ENCODE data around the gene SDF4. TPM values are rescaled to one million over a fixed set of nuclear protein-coding genes. Genes with fewer than 3 reads are reported as not detected.

The SDF4 gene
- total RNA-seq: 100 to 1,000 TPM; 142 to 147 TPM

- CTCF ChIA-PET: interaction anchor here (0.8 to 1.6 kb wide), 4 partner anchors 15 to 110 kb away, joined by 3 to 11 read pairs (median 4); no protein-coding TSS in a partner anchor
Observed at GRCh38 chr1:1231400-1232207, at the start of gene SDF4. Gene SDF4, minus strand, starts transcription at chr1:1232001. Its CDS starts 3,229 bp downstream, at chr1:1228772.

GRCh38 chr1:1280782-1281481 is 49.1 kb upstream of the SDF4 start:
- ChIA-PET CTCF (no interaction called here), POLR2A (interaction anchor here (1.1 kb wide), 1 partner anchor 17 kb away, joined by 3 read pairs; no protein-coding TSS in a partner anchor)

More at GRCh38 chr1:1231400-1232207, at the start of gene SDF4:
- POLR2A ChIA-PET: interaction anchor here (1.1 to 1.6 kb wide), 2 partner anchors 24 to 42 kb away, joined by 4 to 5 read pairs; partner anchors contain the start of gene UBE2J2

- POLR2A ChIA-PET: interaction anchor here (0.7 kb wide), 2 partner anchors 75 to 116 kb away, joined by 3 to 4 read pairs; no protein-coding TSS in a partner anchor
- CTCF ChIA-PET: no interaction called here
Observed at GRCh38 chr1:1279028-1279427, 47.2 kb upstream of the SDF4 start.

- CTCF ChIA-PET: no interaction called here
- POLR2A ChIA-PET: interaction anchor here (0.7 kb wide), 1 partner anchor 75 kb away, joined by 3 read pairs; no protein-coding TSS in a partner anchor
Observed at GRCh38 chr1:1278620-1279019, 46.8 kb upstream of the SDF4 start.

- CTCF ChIA-PET: interaction anchor here (1.1 kb wide), 1 partner anchor 25 kb away, joined by 3 read pairs; no protein-coding TSS in a partner anchor
- POLR2A ChIA-PET: no interaction called here
Observed at GRCh38 chr1:1275836-1276235, 44.0 kb upstream of the SDF4 start.

- ChIA-PET POLR2A (no interaction called here), CTCF (interaction anchor here (1.1 to 1.3 kb wide), 2 partner anchors 24 to 292 kb away, joined by 3 read pairs; no protein-coding TSS in a partner anchor)
Observed at GRCh38 chr1:1274931-1275431, 43.2 kb upstream of the SDF4 start.

GRCh38 chr1:1274299-1274930 is 42.6 kb upstream of the SDF4 start:
- ChIA-PET CTCF (interaction anchor here (1.0 to 1.4 kb wide), 4 partner anchors 17 to 291 kb away, joined by 3 to 5 read pairs (median 3); no protein-coding TSS in a partner anchor), POLR2A (no interaction called here)

- POLR2A ChIA-PET: interaction anchor here (0.5 to 0.6 kb wide), 6 partner anchors 18 to 592 kb away, joined by 3 to 7 read pairs (median 4); partner anchors contain the start of genes B3GALT6 and SDF4
- CTCF ChIA-PET: interaction anchor here (1.0 to 1.4 kb wide), 5 partner anchors 18 to 290 kb away, joined by 3 to 5 read pairs (median 3); no protein-coding TSS in a partner anchor
Observed at GRCh38 chr1:1273512-1274298, 41.9 kb upstream of the SDF4 start, which contains the start of gene UBE2J2. Gene UBE2J2, minus strand, starts transcription at chr1:1273854. Its CDS starts 5,862 bp downstream, at chr1:1267992.

GRCh38 chr1:1273209-1273511 is 41.4 kb upstream of the SDF4 start:
- CTCF ChIA-PET: interaction anchor here (1.0 to 1.4 kb wide), 4 partner anchors 19 to 151 kb away, joined by 3 to 5 read pairs (median 4); no protein-coding TSS in a partner anchor
- POLR2A ChIA-PET: interaction anchor here (0.5 to 0.6 kb wide), 6 partner anchors 19 to 593 kb away, joined by 3 to 7 read pairs (median 4); partner anchors contain the start of genes B3GALT6 and SDF4

GRCh38 chr1:1272341-1273208 is 40.8 kb upstream of the SDF4 start:
- ChIA-PET POLR2A (no interaction called here), CTCF (interaction anchor here (1.0 to 2.7 kb wide), 3 partner anchors 100 to 150 kb away, joined by 3 to 13 read pairs (median 5); no protein-coding TSS in a partner anchor)

GRCh38 chr1:1270813-1271212 is 39.0 kb upstream of the SDF4 start:
- ChIA-PET POLR2A (no interaction called here), CTCF (interaction anchor here (1.0 to 2.7 kb wide), 3 partner anchors 13 to 169 kb away, joined by 3 to 13 read pairs (median 4); no protein-coding TSS in a partner anchor)

- CTCF ChIA-PET: no interaction called here
- POLR2A ChIA-PET: no interaction called here
Observed at GRCh38 chr1:1268284-1268682, 36.5 kb upstream of the SDF4 start.

GRCh38 chr1:1267488-1268283 is 35.9 kb upstream of the SDF4 start:
- ChIA-PET POLR2A (no interaction called here), CTCF (no interaction called here)

GRCh38 chr1:1264868-1265272 is 33.1 kb upstream of the SDF4 start:
- ChIA-PET POLR2A (interaction anchor here (1.1 kb wide), 1 partner anchor 17 kb away, joined by 3 read pairs; no protein-coding TSS in a partner anchor), CTCF (interaction anchor here (1.5 kb wide), 2 partner anchors 10 to 143 kb away, joined by 5 to 6 read pairs; no protein-coding TSS in a partner anchor)

GRCh38 chr1:1264026-1264425 is 32.2 kb upstream of the SDF4 start:
- CTCF ChIA-PET: interaction anchor here (1.3 to 1.7 kb wide), 4 partner anchors 9 to 142 kb away, joined by 3 to 6 read pairs (median 4); no protein-coding TSS in a partner anchor
- POLR2A ChIA-PET: interaction anchor here (1.1 kb wide), 1 partner anchor 18 kb away, joined by 3 read pairs; no protein-coding TSS in a partner anchor

GRCh38 chr1:1262758-1263157 is 31.0 kb upstream of the SDF4 start:
- ChIA-PET CTCF (interaction anchor here (0.5 to 1.7 kb wide), 2 partner anchors 11 to 108 kb away, joined by 3 to 4 read pairs; no protein-coding TSS in a partner anchor), POLR2A (no interaction called here)

Measured in activated CD8-positive, alpha-beta memory T cell treated with anti-CD3 and anti-CD28 coated beads for 36 hours (primary cell).